Middle frontal gyrus (tissue), 1 donor: ENCODE data around the gene FOXL2NB.
"Not testable (repeated sequence)": the region's sequence is repeated elsewhere in the genome, so short reads cannot be mapped to it uniquely, and the experiment has no call there.

Experiments used
- DNase-seq: peaks from one replicate; pipeline ENCODE4 v3.0.0-alpha.2; 2015; ENCODE audit warnings: low spot score; ENCODE audit errors: extremely low spot score

The FOXL2NB gene

DNA sequence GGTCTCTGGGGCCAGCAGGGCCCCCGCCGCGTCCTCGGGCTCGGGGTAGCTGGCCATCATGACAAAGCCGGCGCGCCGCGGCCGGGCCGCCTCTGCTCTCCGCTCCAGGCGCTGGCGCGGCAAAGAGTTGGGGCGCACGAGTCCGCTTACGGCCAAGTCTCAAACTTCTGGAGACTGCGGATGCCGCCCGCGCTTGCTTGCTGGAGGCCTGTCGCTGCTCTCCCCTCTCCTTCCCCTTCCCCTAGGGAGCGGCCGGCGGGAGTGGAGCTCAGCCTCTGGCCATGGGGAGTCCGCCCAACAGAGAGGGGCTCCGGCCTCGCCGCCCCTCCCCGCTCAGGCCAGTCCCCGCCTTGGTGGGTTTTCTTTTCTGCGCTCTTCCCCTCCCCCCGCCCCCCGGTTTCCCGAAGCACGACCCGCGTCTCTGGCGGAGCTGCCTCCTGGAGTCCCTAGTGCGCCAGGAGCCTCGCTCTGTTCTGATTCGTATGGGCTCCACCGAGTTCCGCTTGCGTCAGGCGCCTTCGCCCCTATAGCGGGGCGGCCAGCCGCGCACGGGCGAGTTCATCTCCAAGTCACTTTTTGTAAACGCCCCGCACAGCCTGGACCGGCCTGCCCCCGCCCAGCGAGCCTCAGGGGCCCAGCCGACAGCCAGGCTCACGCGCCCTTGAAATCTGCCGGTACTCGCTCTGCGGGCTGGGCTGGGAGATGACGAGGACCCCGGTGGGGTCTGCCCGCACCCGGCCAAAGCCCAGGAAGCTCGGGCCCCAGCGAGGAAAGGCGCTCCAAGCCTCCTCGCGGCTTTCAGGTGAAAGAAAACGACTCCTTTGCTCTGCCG, at the start of gene FOXL2NB, which contains the start of gene FOXL2:
FOXL2NB (plus strand) TSS at position 555 of the 832 bp plus-strand sequence; CDS start at position 703, 148 bp downstream.
FOXL2 (minus strand) TSS at position 475 of the 832 bp plus-strand sequence; CDS start at position 60, 415 bp downstream.
- no peak for DNase-seq

DNA sequence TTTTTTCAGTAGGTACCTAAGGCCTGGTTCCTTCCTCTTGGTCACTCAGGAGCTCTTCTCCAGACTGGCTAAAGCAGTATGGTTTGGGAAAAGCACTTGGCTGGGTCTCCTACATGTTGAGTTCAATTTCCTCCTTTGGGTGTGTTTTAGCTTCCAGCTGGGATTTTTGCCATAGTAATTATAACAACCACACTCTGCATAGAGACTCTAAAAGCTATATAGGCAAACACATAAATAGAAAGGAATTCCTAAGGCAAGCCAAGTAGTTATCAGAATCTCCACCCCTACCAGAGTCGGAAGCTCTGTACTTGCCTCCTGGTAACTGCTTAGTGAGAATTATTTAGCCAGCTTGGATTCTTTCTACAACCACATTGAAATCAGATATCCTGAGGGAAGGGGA, 48.7 kb upstream of the FOXL2NB start:
- DNase-seq = no peak

DNA sequence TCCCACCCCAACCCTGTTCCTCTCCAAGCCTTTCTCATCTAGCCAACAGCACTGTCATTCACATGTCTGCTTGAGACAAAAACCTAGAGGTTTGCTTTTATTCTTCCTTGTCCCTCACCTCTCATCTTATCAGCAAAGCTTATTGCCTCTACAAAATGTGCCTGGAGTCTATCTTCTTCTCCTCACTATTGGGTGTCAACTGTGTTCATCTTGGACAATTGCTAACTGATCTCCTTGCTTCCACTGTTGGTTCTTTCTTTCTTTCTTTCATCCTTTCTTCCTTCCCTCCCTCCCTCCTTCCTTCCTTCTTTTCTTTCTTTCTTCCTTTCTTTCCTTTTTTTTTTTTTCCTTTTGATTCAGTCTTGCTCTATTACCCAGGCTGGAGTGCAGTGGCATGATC, 48.3 kb upstream of the FOXL2NB start:
- no peak for DNase-seq

DNA sequence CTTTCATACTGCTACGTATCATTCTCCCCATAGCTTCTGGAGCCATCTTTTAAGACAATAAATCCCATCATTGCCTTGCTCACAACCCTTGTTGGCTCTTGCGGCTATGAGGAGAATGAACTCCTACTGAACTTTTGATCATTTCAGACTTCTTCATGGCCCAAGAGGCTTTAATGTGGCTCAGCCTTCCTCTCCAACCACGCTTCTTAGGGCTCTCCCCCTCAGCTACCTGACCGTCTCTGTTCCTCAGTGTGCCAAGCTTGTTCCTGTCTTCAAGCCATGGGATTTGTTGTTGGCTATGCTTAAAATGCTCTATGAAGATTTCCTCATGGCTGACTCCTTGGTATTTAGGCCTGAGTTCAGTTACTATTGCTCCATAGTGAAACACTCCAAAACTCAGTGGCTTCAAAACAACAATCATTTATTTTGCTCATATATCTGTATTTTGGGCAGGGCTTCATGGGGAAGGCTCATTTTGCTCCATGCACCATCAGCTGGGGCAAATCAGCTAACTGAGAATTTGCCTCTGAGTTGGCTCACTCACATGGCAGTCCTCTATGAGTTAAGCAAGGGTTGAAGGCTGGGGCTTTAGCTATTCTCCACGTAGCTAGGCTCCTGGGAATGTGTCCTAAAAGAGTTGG, 47.5 kb upstream of the FOXL2NB start:
- DNase-seq = no peak

DNA sequence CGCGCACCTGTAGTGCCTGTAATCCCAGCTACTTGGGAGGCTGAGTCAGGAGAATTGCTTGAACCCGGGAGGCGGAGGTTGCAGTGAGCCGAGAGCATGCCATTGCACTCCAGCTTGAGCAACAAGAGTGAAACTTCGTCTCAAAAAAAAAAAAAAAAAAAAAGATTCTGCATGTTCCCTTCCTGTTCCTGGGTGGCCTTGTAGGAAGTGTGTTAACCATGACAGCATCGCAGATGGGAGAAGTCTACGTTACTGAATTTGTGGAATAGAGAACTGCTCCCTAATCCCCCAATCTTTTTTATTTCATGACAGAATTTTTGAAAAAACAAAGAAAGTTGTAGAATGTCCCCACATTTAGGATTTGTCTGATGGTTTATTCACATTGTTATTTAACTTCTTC, 45.5 kb upstream of the FOXL2NB start:
- DNase-seq = no peak

DNA sequence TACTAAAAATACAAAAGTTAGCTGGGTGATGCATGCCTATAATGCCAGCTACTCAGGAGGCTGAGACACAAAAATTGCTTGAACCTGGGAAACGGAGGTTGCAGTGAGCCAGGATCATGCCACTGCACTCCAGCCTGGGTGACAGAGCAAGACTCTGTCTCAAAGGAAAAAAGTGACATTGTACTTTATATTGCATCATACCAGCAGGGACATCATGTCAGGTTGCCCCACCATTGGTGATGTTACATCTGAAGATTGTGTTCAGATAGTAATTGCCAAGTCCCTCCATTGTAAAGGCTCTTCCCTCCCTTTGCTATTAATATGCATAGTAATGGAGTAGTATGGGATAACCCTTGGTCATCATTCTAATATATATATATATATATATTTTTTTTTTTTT, 44.8 kb upstream of the FOXL2NB start:
- no peak for DNase-seq

DNA sequence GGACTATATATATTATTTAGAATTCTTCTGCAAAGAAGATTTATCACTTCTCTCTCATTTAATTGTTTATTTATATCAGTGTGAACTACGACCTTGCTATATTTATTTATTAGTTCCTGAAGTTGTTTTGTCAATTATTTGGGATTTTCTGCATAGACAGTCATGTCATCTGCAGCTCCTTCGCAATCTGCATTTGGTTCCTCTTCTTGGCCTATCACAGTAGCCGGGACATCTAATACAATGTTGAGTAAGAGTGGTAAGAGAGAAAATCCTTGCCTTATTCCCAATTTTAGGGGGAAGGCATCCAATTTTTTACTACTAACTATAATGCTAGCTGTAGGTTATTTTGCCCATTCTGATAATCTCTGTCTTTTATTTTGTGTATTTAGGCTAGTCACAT, 39.5 kb upstream of the FOXL2NB start:
- DNase-seq = no peak

DNA sequence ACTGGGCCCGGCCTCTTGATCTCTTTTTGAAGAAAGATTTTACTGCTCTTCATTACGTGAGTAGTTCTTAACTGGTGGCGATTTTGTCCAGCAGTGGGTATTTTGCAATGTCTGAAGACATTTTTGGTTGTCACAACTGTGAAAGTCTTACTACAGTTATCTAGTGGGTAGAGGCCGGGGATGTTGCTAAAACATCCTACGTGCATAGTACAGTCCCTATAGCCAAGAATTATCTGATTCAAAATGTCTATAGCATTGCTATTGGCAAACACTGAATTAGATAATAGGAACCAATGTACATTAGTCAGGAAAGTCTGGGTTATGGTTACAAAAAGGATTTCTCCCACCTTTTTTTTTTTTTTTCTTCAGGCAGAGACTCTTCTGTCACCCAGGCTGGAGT, 38.2 kb upstream of the FOXL2NB start:
- DNase-seq = no peak

DNA sequence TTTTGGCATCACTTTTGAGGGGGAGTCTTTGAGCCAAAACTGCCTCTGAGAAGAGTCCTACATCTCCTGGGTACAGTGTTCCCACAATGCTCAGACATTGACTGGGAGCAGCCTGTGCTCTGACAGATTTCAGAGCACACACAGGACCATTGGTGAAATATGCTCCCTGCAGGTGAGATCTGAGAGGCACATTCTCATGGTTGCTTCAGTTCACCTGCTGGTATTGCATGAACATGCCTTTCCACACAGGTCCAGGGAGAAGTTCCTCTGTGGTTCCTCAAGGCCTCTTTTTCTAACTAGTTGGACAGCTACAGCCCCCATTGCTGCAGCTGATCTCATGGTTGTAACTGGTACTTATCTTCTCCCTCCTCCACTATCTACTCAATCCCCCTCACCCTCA, 37.1 kb upstream of the FOXL2NB start:
- no peak for DNase-seq

DNA sequence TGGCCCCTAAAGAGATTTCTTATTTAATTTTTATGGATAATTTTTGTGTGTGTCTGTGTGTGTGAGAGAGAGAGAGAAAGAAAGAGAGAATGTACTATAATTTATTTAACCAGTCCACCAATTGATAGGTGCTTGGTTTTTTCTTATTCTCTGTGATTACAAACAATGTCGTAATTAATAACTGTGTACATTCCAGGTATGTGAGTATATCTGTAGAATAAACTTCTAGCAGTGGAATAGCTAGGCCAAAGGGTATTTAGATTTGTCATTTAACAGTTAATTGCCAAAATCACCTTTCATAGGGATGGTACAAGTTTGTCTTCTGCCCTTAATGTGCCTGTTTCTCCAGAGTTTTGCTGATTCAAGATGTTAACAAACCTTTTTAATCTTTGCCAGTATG, 35.4 kb upstream of the FOXL2NB start:
- DNase-seq = no peak

DNA sequence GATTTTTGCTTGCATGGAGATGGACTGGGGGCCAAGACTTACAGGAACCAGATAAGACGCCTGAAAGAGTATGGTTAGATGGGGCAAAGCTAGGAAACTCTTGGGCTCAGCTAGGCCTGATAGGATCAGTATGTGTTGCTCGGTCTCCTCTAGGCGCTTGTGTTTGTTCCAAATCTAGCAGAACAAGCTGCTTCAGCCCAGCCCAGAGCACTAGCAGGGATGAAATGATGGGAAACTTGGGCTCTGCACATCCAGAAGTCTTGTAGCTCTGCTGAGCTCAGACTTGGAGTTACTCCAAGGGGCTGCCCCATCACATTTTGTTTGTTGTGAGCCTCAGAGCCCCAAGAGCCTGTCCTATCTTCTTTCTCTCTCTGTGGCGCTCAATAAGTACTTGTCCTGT, 34.8 kb upstream of the FOXL2NB start:
- DNase-seq = no peak

DNA sequence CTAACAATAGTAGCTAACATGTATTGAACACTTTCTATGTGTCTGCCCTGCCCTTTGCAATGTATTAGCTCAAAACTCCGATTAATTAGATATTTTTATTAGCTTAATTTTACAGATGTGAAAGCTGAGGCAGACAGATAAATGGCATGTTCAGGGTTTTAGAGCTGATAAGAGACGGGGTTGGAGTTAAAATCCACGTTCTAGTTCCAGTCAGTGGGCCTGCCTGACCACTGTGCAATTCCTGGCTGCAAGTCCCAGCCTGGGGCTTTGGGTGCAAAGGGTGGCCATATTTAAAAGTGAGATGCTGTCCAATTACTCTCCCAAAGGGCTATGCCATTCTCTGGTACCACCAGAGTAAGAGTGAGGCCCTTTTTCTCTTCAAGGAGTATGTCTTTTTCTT, 33.3 kb upstream of the FOXL2NB start:
- DNase-seq = no peak

DNA sequence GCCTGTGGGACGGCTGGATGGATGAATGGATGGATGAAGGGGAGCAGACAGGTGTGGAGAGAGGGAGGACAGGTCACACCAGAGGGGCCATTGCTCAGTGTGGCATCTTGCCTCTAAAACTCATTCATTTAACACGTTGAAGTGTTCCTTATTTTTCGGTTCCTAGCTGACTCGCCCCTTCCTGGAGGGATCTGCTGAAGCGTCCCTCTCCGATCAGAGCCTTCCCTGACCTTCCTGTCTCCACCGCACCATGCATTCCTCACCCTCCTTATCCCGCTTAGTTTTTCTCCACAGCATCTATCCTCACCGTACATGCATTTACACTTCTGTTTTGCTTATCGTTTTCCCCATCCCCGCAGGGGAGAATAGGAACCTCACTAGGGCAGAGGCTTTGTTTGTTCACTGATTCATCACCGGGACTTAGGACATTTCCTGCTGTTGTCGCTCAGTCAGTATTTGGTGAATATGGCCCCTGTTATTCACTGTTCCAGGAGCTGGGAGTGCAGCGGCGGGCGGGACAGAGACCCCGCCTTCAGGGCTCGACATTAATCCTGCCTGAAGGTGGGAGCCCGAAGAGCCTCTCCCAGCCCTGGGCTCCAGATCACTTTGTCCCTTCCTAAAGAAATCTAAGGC, 32.0 kb upstream of the FOXL2NB start:
- DNase-seq = no peak

DNA sequence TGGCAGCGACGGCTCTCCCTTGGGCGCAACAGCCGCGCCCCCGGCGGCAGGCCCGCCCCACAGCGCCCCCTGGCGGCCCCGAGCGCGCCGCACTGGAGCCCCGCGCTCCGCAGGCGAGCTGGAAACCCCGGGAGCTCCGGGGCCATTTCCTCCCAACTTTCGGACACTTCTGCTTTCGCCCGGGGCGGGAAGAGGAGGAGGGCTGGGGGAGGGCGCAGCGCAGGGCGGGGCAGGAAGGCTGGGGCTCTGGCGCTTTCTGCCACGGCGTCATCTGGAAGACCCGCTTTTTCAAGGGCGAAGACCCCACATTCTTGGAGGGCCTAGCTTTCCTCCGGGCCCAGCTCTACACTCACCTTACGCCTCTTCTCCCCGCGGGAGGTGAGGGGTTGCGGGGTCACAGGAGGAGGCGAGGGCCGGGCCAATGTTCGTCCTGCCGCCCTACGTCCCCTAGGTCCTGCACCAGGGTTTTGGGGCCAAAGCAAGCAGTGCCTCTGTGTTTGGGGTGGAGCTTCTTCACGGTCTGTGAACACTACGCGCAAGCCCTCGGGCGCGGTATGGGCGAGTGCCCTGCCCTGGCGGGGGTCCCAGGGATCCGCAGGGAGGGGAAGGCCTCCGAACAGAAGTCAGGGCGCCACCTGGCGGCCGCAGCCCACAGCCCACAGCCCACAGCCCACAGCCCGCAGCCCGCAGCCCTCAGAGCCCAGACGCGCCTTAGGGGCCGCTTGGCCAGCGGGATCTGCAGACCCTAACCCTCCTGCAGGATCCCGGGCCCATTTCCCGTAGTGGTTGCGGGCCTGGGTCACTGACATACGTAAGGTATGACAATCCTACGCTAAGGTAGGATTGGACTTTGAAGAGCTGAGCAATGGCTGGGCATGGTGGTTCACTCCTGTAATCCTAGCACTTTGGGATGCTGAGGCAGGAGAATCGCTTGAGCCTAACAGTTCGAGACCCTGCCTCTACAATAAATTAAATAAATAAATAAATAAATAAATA, 31.2 kb upstream of the FOXL2NB start:
- DNase-seq = peak; percentile 56

DNA sequence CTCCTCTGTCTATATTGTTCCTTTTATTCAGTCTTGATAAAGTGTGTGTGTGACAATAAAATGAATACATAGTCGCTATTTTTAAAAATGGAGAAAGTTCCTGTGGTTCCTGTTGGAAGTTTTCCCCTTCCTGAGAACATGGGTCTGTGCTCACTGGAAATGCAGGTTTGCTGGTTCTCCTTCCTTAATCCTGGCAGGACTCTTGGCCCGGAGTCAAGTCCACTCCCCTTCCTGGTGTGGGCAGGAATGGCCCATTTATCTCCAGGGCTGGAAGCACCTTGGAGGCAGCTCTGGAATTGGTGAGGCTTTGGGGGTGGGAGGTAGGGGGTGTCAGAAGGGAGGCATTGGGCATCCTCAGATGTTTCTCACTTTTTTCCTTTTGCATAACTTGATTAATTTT, 30.2 kb upstream of the FOXL2NB start:
- no peak for DNase-seq

DNA sequence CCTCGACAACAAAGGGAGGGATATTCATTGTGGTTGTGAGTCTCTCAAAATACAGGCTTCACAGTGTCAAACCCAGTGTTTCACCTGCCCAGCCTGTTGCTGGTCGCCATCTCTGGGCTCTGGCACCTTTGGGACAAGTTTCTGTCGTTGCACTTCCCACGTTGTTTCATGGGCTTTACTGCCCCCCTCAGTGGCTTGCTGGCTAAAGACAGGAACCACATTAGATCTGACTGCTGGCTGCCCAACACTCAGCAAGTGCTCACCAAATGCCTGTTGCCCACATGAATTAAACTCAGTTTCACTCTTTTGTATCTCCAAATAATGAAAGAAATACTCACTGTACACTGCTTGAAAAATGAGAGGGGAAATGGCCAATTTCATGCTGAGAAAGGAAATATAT, 27.7 kb upstream of the FOXL2NB start:
- DNase-seq = no peak

DNA sequence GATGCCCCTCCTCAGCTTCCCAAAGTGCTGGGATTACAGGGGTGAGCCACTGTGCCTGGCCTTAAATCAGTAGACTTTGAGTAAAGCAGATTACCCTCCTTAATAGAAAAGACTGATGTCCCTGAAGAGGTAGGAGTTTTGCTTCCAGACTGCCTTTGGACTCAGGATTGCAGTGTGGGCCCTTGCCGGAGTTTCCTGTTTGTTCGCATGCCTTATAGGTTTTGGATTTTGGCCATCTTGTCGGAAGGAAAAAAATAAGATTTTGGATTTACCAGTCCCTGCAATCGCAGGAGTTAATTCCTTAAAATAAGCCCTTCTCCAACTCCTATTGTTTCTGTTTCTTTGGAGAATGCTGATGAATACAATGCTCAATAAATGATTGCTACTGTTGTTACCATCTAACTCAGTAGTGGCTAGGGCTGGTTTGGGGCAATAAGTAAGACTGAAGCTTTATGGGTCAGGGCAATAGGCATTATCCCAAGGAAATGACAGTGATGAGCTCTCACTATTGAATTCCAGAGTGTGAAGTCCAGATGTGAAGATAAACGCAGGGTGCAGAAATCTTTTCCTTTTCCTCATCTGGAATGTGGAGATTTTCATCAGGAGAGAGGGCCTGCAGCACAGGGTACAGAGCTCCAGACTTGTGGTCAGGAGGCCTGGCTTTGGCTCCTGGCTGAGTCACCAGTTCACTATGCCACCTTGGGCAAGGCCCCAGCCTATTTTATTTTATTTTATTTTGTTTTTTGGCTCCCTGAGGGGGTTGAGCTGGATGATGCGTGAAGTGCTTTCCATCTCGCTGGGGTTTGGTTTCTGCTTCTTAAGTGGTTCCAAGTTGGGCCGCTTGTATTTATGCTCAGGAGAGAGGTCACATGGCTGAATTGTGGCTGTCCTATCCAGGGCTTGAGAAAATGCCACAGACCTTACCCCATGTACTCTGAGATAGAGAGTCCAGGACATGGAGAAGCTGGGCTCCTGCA, 25.4 kb upstream of the FOXL2NB start:
- DNase-seq = no peak

DNA sequence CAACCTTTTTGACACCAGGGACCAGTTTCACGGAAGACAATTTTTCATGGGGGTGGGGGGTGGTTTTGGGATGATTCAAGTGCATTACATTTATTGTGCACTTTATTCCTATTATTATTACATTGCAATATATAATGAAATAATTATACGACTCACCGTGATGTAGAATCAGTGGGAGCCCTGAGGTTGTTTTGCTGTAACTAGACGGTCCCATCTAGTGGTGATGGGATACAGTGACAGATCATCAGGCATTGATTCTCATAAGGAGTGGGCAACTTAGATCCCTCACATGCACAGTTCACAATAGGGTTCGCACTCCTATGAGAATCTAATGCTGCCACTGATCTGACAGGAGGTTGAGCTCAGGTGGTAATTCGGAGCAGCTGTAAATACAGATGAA, 24.6 kb upstream of the FOXL2NB start:
- not testable (repeated sequence) for DNase-seq

DNA sequence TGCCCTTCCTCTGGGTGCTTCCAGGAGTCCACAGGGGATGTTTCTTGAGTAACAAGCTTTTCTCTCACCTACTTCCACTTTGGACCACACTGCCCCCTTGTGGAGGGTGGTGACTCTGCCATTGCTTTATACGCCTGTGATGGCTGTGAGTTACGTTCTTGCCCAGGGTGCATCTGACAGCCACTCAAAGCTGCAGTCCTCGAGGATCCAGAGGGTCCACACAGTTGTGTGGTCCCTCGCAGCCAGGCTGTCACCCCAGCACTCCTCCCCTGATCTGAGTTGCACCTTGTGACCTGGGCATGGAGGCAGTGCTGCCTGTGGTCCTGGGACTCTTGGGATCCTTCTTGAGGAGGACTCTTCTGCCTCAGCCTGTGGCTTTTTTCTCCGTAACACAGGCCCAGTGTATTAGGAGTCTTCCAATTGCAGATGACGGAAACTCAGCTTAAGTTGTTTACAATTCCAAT, 23.5 kb upstream of the FOXL2NB start:
- peak; percentile 20 for DNase-seq
